Endothelial cell of umbilical vein (primary cell): ENCODE measurements around the gene C15orf40. TPM values are rescaled to one million over a fixed set of nuclear protein-coding genes. Genes with fewer than 3 reads are reported as not detected.

Source experiments
- BruUV-seq: library from RNA; stranded (reverse); fragments of 400-500 nt; replicated peaks from 2 replicates; lab custom pipeline; 2021; lab: Mats Ljungman, UMichigan
- CTCF ChIA-PET: fragments of 300-600, 350-600 bp; sonication (Branson Sonifier 250); formaldehyde crosslinking; loops from one replicate; lab custom pipeline; 2021; ENCODE audit warnings: antibody characterized with exemption, inconsistent platforms; lab: Charles Lee
- POLR2A ChIA-PET: fragments of 300-600, 350-600 bp; sonication (Branson Sonifier 250); formaldehyde crosslinking; loops from one replicate; lab custom pipeline; 2021; ENCODE audit warnings: antibody characterized with exemption, inconsistent platforms; lab: Charles Lee
- DNase-seq: peaks from one replicate; pipeline ENCODE4 v3.0.0-alpha.2; 2011; ENCODE audit warnings: low read depth, low spot score
- FAIRE-seq: peaks from 2 replicates; lab custom pipeline; 2011; peaks lifted over from hg19 to GRCh38; lab: Jason Lieb, UNC
- H2AFZ ChIP-seq: 2 replicates; pipeline ENCODE4 v1.6.0; 2012; ENCODE audit warnings: low read depth, low read length, control low read depth, inconsistent platforms
- H3K27ac ChIP-seq: 2 replicates; pipeline ENCODE4 v1.5.1; 2011; ENCODE audit warnings: low read depth, mild to moderate bottlenecking, control low read depth, low read length, moderate library complexity; ENCODE audit not compliant: insufficient read depth
- H3K27me3 ChIP-seq, 2 experiments: 2 replicates each; pipeline versions ENCODE4 v1.6.0 to v1.6.1; 2011; ENCODE audit warnings: low read length in 2 of 2, mixed read lengths in 1 of 2; ENCODE audit not compliant: control insufficient read depth in 2 of 2, insufficient read depth in 2 of 2
- H3K36me3 ChIP-seq, 2 experiments: 2 replicates in 1 of 2; 3 replicates in 1 of 2; pipeline ENCODE4 v1.5.1; 2011; ENCODE audit warnings: low read length in 2 of 2, mild to moderate bottlenecking in 1 of 2, moderate library complexity in 1 of 2; ENCODE audit not compliant: control insufficient read depth in 2 of 2, insufficient read depth in 2 of 2; ENCODE audit errors: extremely low read depth in 1 of 2
- H3K4me1 ChIP-seq: 3 replicates; pipeline ENCODE4 v1.5.1; 2011; ENCODE audit warnings: mild to moderate bottlenecking, low read length; ENCODE audit not compliant: control insufficient read depth, insufficient read depth; ENCODE audit errors: extremely low read depth
- H3K4me2 ChIP-seq: 2 replicates; pipeline ENCODE4 v1.6.1; 2011; ENCODE audit warnings: low read length, control low read depth, mixed read lengths; ENCODE audit not compliant: insufficient read depth
- H3K4me3 ChIP-seq, 3 experiments: fragments of 200-600 bp in 1 of 3; sonication (generic), shearing (Covaris generic) in 1 of 3; replicated peaks in 1 of 3; 2 replicates each; pipeline ENCODE4 v1.5.1; 2011 to 2016; ENCODE audit warnings: control low read depth in 3 of 3, low read length in 3 of 3, mild to moderate bottlenecking in 2 of 3, inconsistent platforms in 1 of 3, low read depth in 1 of 3, moderate library complexity in 1 of 3; ENCODE audit not compliant: insufficient read depth in 1 of 3
- H3K79me2 ChIP-seq: 2 replicates; pipeline ENCODE4 v1.6.0; 2012; ENCODE audit warnings: low read length, inconsistent platforms; ENCODE audit not compliant: control insufficient read depth, insufficient read depth
- H3K9ac ChIP-seq: replicated peaks from 2 replicates; pipeline ENCODE3; 2011; ENCODE audit warnings: low read length, control low read depth; ENCODE audit not compliant: insufficient read depth; ENCODE audit errors: extremely low read depth
- H3K9me1 ChIP-seq: replicated peaks from 3 replicates; pipeline ENCODE4 v1.6.0; 2011; ENCODE audit warnings: mild to moderate bottlenecking, low read length; ENCODE audit not compliant: control insufficient read depth, insufficient read depth; ENCODE audit errors: extremely low read depth
- H3K9me3 ChIP-seq: replicated peaks from 2 replicates; pipeline ENCODE4 v1.5.1; 2012; ENCODE audit warnings: low read length, inconsistent platforms; ENCODE audit not compliant: control insufficient read depth, insufficient read depth
- H4K20me1 ChIP-seq: replicated peaks from 2 replicates; pipeline ENCODE3; 2011; ENCODE audit warnings: mild to moderate bottlenecking, low read length; ENCODE audit not compliant: control insufficient read depth, insufficient read depth; ENCODE audit errors: extremely low read depth
- EZH2 ChIP-seq: IDR thresholded peaks from 2 replicates; pipeline ENCODE4 v1.6.1; 2012; ENCODE audit warnings: borderline replicate concordance, low read depth, mild to moderate bottlenecking, moderate library complexity, low read length, inconsistent platforms; ENCODE audit not compliant: severe bottlenecking
- FOS ChIP-seq: IDR thresholded peaks from 2 replicates; pipeline ENCODE4 v1.6.1; 2011; ENCODE audit warnings: mild to moderate bottlenecking, low read length, moderate library complexity, borderline replicate concordance; ENCODE audit not compliant: insufficient read depth
- GATA2 ChIP-seq: IDR thresholded peaks from 2 replicates; pipeline ENCODE4 v1.7.0; 2011; ENCODE audit warnings: low read depth, mild to moderate bottlenecking, moderate library complexity, mixed read lengths, low read length; ENCODE audit not compliant: insufficient read length, insufficient read depth
- JUN ChIP-seq: IDR thresholded peaks from 2 replicates; pipeline ENCODE4 v1.6.1; 2011; ENCODE audit warnings: borderline replicate concordance, low read depth; ENCODE audit not compliant: insufficient read length, insufficient read depth
- MYC ChIP-seq: IDR thresholded peaks from one replicate; pipeline ENCODE4 v1.6.1; 2011; ENCODE audit warnings: mild to moderate bottlenecking, low read depth, low read length
- POLR2A ChIP-seq: IDR thresholded peaks from 2 replicates; pipeline ENCODE4 v1.6.1; 2012; ENCODE audit warnings: low read depth, mild to moderate bottlenecking, control low read depth, low read length
- POLR2AphosphoS5 ChIP-seq: IDR thresholded peaks from 2 replicates; pipeline ENCODE4 v1.6.1; 2012; ENCODE audit warnings: low read depth, mild to moderate bottlenecking, control low read depth, low read length, moderate library complexity; ENCODE audit not compliant: insufficient read depth
- dilution Hi-C: fragments of 300-500 bp; cut with MboI; formaldehyde crosslinking; loops from one replicate; pipeline ENCODE4 v1.15.0; 2019; ENCODE audit warnings: low sequenced_read_pairs; ENCODE audit not compliant: extremely low pct_ligation_motif_present
- intact Hi-C: fragments of 100-400 bp; cut with micrococcal nuclease; formaldehyde crosslinking; loops from one replicate; pipeline ENCODE4 v1.10.0; 2022
- polyA plus RNA-seq, 4 experiments: library from polyadenylated mRNA; depleted of rRNA in 3 of 4; stranded (reverse) in 3 of 4; unstranded in 1 of 4; fragments of >200 nt; gene quantifications; 2 replicates each; pipeline versions ENCODE4 v1.2.1 to v1.2.3, GENCODE V29; 2011 to 2012; ENCODE audit warnings: missing spikeins in 1 of 4
- total RNA-seq: library from RNA; stranded (reverse); gene quantifications from 2 replicates; pipeline ENCODE4 v1.2.3, GENCODE V29; 2021
- TF ChIP-seq, protein P1 (sequence below), 2 donors: IDR thresholded peaks; 1 replicate in 1 of 2; 2 replicates in 1 of 2; pipeline ENCODE4 v1.5.1; 2011; ENCODE audit warnings: low read length in 2 of 2, mild to moderate bottlenecking in 2 of 2, moderate library complexity in 2 of 2, control low read depth in 1 of 2, inconsistent platforms in 1 of 2, low read depth in 1 of 2; ENCODE audit not compliant: insufficient read depth in 1 of 2; ENCODE audit errors: extremely low read depth in 1 of 2
- TF ChIP-seq, protein P2 (sequence below): IDR thresholded peaks from 2 replicates; pipeline ENCODE4 v1.6.1; 2011; ENCODE audit not compliant: insufficient read depth, insufficient read length

C15orf40 gene
- total and polyA plus RNA-seq, 2 donors (not counting 3 experiments of a cell fraction or from before 2014, with no cell fraction given), result 15.4 to 27.9 TPM

DNA sequence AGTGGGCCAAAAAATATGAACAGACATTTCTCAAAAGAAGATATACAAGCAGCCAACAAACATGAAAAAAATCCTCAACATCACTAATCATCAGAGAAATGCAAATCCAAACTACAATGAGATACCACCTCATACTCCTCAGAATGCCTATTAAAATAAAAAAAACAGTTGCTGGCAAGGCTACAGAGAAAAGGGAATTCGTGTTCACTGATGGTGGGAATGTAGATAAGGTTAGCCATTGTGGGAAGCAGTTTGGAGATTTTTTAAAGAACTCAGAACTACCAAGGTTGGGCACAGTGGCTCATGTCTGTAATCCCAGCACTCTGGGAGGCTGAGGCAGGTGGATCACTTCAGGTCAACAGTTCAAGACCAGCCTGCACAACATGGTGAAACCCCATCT is 27.8 kb upstream of the C15orf40 start:
- H3K79me2 ChIP-seq, result peaks cover 80% of the 10 kb centered on the region
- ChIA-PET POLR2A (no interaction called here), CTCF (no interaction called here)
- dilution Hi-C loops (no loop called here), intact Hi-C loops (no loop called here)
- H3K27ac ChIP-seq, result no peak overlapping the region
- H3K36me3 ChIP-seq, result peaks cover 7% of the 10 kb centered on the region in 2 experiments
- FAIRE-seq (no peak), DNase-seq (no peak)
- H3K9ac ChIP-seq, result no peak overlapping the region
- no peaks in the 10 kb centered on the region for H3K4me1 ChIP-seq
- H3K4me2 ChIP-seq, result no peak overlapping the region
- no peak overlapping the region for H3K4me3 ChIP-seq
- no peak overlapping the region for H2AFZ ChIP-seq
- no peaks in the 10 kb centered on the region for H3K9me3 ChIP-seq
- no TSS peak for BruUV-seq
- peaks cover 5% of the 10 kb centered on the region for H4K20me1 ChIP-seq
- no peak for TF ChIP-seq EZH2
- TF ChIP-seq MYC, result no peak
- TF ChIP-seq FOS, result no peak
- TF ChIP-seq, protein P1, sequence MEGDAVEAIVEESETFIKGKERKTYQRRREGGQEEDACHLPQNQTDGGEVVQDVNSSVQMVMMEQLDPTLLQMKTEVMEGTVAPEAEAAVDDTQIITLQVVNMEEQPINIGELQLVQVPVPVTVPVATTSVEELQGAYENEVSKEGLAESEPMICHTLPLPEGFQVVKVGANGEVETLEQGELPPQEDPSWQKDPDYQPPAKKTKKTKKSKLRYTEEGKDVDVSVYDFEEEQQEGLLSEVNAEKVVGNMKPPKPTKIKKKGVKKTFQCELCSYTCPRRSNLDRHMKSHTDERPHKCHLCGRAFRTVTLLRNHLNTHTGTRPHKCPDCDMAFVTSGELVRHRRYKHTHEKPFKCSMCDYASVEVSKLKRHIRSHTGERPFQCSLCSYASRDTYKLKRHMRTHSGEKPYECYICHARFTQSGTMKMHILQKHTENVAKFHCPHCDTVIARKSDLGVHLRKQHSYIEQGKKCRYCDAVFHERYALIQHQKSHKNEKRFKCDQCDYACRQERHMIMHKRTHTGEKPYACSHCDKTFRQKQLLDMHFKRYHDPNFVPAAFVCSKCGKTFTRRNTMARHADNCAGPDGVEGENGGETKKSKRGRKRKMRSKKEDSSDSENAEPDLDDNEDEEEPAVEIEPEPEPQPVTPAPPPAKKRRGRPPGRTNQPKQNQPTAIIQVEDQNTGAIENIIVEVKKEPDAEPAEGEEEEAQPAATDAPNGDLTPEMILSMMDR (IDR thresholded peaks at IDR 0.05; ENCODE audit: extremely low read depth in 1 of 2, insufficient read depth in 1 of 2, low read depth in 1 of 2, low read length in 2 of 2), result no peak
- no peak for TF ChIP-seq JUN
- no peak for TF ChIP-seq POLR2A
- no peak for TF ChIP-seq GATA2
- no peak for TF ChIP-seq POLR2AphosphoS5
- TF ChIP-seq, protein P2, sequence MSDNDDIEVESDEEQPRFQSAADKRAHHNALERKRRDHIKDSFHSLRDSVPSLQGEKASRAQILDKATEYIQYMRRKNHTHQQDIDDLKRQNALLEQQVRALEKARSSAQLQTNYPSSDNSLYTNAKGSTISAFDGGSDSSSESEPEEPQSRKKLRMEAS, result no peak
- no peaks in the 10 kb centered on the region for H3K27me3 ChIP-seq
- no peaks in the 10 kb centered on the region for H3K9me1 ChIP-seq
